ENCODE results near the gene NEK1. TPM values are rescaled to one million over a fixed set of nuclear protein-coding genes. Genes with fewer than 3 reads are reported as not detected.

The NEK1 gene
- total RNA-seq, 2 experiments from 2014 or later = 7.4 to 26.2 TPM

GRCh38 chr4:169660929-169661328 is 48.5 kb upstream of the NEK1 start:
- H2AFZ ChIP-seq (ENCODE audit: low read length) = no peak overlapping the region
- DNase-seq (ENCODE audit: low spot score) = no peak
- peaks cover 5% of the 10 kb centered on the region for H3K36me3 ChIP-seq (ENCODE audit: insufficient read depth, low read length)
- H3K4me3 ChIP-seq (ENCODE audit: low read depth, low read length, poor library complexity, severe bottlenecking) = peak overlapping the region; percentile 67
- intact Hi-C loops (cut with micrococcal nuclease; ENCODE audit: unreplicated experiment) = loop anchor here (2.0 kb wide), 1 partner anchor 40 kb away; the partner anchor contains the start of gene CLCN3
- POLR2A ChIA-PET = interaction anchor here (1.1 to 3.9 kb wide), 8 partner anchors 11 to 76 kb away, joined by 3 to 18 read pairs (median 4); no protein-coding TSS in a partner anchor
- H3K4me1 ChIP-seq (ENCODE audit: insufficient read depth, low read length, poor library complexity, severe bottlenecking) = peaks cover 24% of the 10 kb centered on the region
- CTCF ChIA-PET (ENCODE audit: unreplicated experiment) = no interaction called here
- peaks cover 93% of the 10 kb centered on the region for H3K79me2 ChIP-seq (ENCODE audit: insufficient read depth, low read depth, low read length)
- H3K9me2 ChIP-seq (ENCODE audit: insufficient read depth, low read length) = no peaks in the 10 kb centered on the region
- peak overlapping the region; percentile 73 for H3K4me2 ChIP-seq (ENCODE audit: low read length)
- no peaks in the 10 kb centered on the region for H4K20me1 ChIP-seq (ENCODE audit: insufficient read depth, low read length)
- no TSS peak for BruUV-seq (replicated peaks)
- H3K27ac ChIP-seq (ENCODE audit: low read depth, low read length, poor library complexity, severe bottlenecking) = peak overlapping the region; percentile 75
- no peaks in the 10 kb centered on the region for H3K9me3 ChIP-seq (ENCODE audit: low read length)
- TF ChIP-seq, protein P1, sequence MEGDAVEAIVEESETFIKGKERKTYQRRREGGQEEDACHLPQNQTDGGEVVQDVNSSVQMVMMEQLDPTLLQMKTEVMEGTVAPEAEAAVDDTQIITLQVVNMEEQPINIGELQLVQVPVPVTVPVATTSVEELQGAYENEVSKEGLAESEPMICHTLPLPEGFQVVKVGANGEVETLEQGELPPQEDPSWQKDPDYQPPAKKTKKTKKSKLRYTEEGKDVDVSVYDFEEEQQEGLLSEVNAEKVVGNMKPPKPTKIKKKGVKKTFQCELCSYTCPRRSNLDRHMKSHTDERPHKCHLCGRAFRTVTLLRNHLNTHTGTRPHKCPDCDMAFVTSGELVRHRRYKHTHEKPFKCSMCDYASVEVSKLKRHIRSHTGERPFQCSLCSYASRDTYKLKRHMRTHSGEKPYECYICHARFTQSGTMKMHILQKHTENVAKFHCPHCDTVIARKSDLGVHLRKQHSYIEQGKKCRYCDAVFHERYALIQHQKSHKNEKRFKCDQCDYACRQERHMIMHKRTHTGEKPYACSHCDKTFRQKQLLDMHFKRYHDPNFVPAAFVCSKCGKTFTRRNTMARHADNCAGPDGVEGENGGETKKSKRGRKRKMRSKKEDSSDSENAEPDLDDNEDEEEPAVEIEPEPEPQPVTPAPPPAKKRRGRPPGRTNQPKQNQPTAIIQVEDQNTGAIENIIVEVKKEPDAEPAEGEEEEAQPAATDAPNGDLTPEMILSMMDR (conservative IDR thresholded peaks at IDR 0.05; ENCODE audit: low read length) = no peak
- TF ChIP-seq EZH2phosphoT487 (IDR thresholded peaks at IDR 0.05; ENCODE audit: borderline replicate concordance, low read depth, low read length) = no peak

- Histone ChIP-seq H4K20me1 (ENCODE audit: insufficient read depth, low read length) (no peaks in the 10 kb centered on the region), H3K4me1 (ENCODE audit: insufficient read depth, low read length, poor library complexity, severe bottlenecking) (peaks cover 24% of the 10 kb centered on the region), H3K9me2 (ENCODE audit: insufficient read depth, low read length) (no peaks in the 10 kb centered on the region), H3K9me3 (ENCODE audit: low read length) (no peaks in the 10 kb centered on the region), H3K27ac (ENCODE audit: low read depth, low read length, poor library complexity, severe bottlenecking) (peak overlapping the region; percentile 75), H3K4me3 (ENCODE audit: low read depth, low read length, poor library complexity, severe bottlenecking) (peak overlapping the region; percentile 67), H3K4me2 (ENCODE audit: low read length) (peak overlapping the region; percentile 73), H2AFZ (ENCODE audit: low read length) (peak overlapping the region; percentile 28; the same call in 1 of the 2 replicates), H3K79me2 (ENCODE audit: insufficient read depth, low read depth, low read length) (peaks cover 93% of the 10 kb centered on the region), H3K36me3 (ENCODE audit: insufficient read depth, low read length) (peaks cover 13% of the 10 kb centered on the region; the same call in 1 of the 2 replicates)
- intact Hi-C loops (cut with micrococcal nuclease; ENCODE audit: unreplicated experiment) = loop anchor here (2.0 kb wide), 1 partner anchor 39 kb away; the partner anchor contains the start of gene CLCN3
- ChIA-PET CTCF (ENCODE audit: unreplicated experiment) (no interaction called here), POLR2A (interaction anchor here (0.6 to 3.9 kb wide), 15 partner anchors 8 to 94 kb away, joined by 3 to 18 read pairs (median 3); no protein-coding TSS in a partner anchor)
- BruUV-seq (replicated peaks) = no TSS peak
- TF ChIP-seq EZH2phosphoT487 (IDR thresholded peaks at IDR 0.05; ENCODE audit: borderline replicate concordance, low read depth, low read length) = no peak
- TF ChIP-seq, protein P1 (conservative IDR thresholded peaks at IDR 0.05; ENCODE audit: low read length) = no peak
- DNase-seq (ENCODE audit: low spot score) = peak; percentile 84
Observed at GRCh38 chr4:169659716-169660670, 47.6 kb upstream of the NEK1 start.
